Aorta (tissue), 5 donors: ENCODE data around the gene TENM4. TPM values are rescaled to one million over a fixed set of nuclear protein-coding genes. Genes with fewer than 3 reads are reported as not detected.
"Not testable (repeated sequence)": the region's sequence is repeated elsewhere in the genome, so short reads cannot be mapped to it uniquely, and the experiment has no call there.

Experiments used
- ATAC-seq: fragments of 200-7000 bp; cut with Tn5 transposase; one replicate; pipeline ENCODE4 v1.9.1; 2022; ENCODE audit warnings: moderate library complexity; ENCODE audit not compliant: low FRiP score
- DNase-seq, 2 donors: peaks; one replicate each; pipeline ENCODE4 v3.0.0-alpha.2; 2020
- H3K27ac ChIP-seq, 2 donors: one replicate each; pipeline ENCODE4 v1.5.1; 2013; ENCODE audit warnings: low read length in 2 of 2, mild to moderate bottlenecking in 2 of 2, moderate library complexity in 2 of 2, control low read depth in 1 of 2, inconsistent platforms in 1 of 2, low read depth in 1 of 2
- H3K27me3 ChIP-seq, 2 donors: one replicate each; pipeline ENCODE4 v1.6.1; 2013; ENCODE audit warnings: control low read depth in 1 of 2, low read length in 1 of 2, mild to moderate bottlenecking in 1 of 2, moderate library complexity in 1 of 2; ENCODE audit not compliant: insufficient read depth in 2 of 2, control insufficient read depth in 1 of 2
- H3K36me3 ChIP-seq, 2 donors: one replicate each; pipeline ENCODE4 v1.6.1; 2013; ENCODE audit warnings: control low read depth in 1 of 2, low read length in 1 of 2, mild to moderate bottlenecking in 1 of 2; ENCODE audit not compliant: insufficient read depth in 2 of 2, control insufficient read depth in 1 of 2
- H3K4me1 ChIP-seq, 2 donors: one replicate each; pipeline ENCODE4 v1.6.1; 2013; ENCODE audit warnings: low read length in 2 of 2, control low read depth in 1 of 2, mild to moderate bottlenecking in 1 of 2, moderate library complexity in 1 of 2; ENCODE audit not compliant: insufficient read depth in 2 of 2, control insufficient read depth in 1 of 2
- H3K4me3 ChIP-seq, 2 donors: one replicate each; pipeline ENCODE4 v1.5.1; 2013; ENCODE audit warnings: low read length in 2 of 2, control low read depth in 1 of 2, mild to moderate bottlenecking in 1 of 2
- H3K9me3 ChIP-seq: one replicate; pipeline ENCODE4 v1.6.1; 2013; ENCODE audit warnings: mild to moderate bottlenecking, low read length; ENCODE audit not compliant: control insufficient read depth
- WGBS, 2 donors: extraction: QIAGEN DNeasy Blood & Tissue Kit; methylation state at CpG; one replicate each; pipeline ENCODE4 v1.1.7; 2013; 5-methylcytosine and 5-hydroxymethylcytosine counted together
- intact Hi-C, 2 donors: fragments of 100-400 bp; cut with DNase I; formaldehyde crosslinking; loops; one replicate each; pipeline versions ENCODE4 v1.14.2 to v1.15.0; 2022
- polyA plus RNA-seq, 2 donors: library from polyadenylated mRNA; stranded (reverse); fragments of 200-250 nt; gene quantifications; one replicate each; pipeline ENCODE4 v1.2.3, GENCODE V29; 2013
- total RNA-seq, 2 donors: library from RNA; stranded (reverse); fragmentation: NEBNext Ultra II Directional; extraction: Animal tissue kit (Norgen Biotek cat#: 25700); gene quantifications; one replicate each; pipeline ENCODE4 v1.2.1, GENCODE V29; 2021
- donor health status: healthy with polysubstance abuse.
- donor health status: Bipolar disorder and iron deficiency.
- donor health status: DM: no; HTN: no; CAD: no.
- donor health status: DM: no; HTN: no; CAD: no.
- donor health status: DM: yes; HTN: yes; CAD: no.

The TENM4 gene
- total and polyA plus RNA-seq, 4 donors, result 0.20 to 9.1 (median 2.5) TPM

- Histone ChIP-seq H3K27me3 (peaks cover 0 to 2% of the 10 kb centered on the region in 2 donors), H3K4me3 (no peak overlapping the region), H3K4me1 (no peaks in the 10 kb centered on the region), H3K27ac (no peak overlapping the region), H3K9me3 (peaks cover 5% of the 10 kb centered on the region), H3K36me3 (no peaks in the 10 kb centered on the region)
- WGBS, 2 donors, result 83 to 93% methylated on average over 1 of the region's 1 CpG
- ATAC-seq (no peak), DNase-seq (no peak)
- intact Hi-C loops, result no loop called here
These were observed 825.1 kb downstream of the TENM4 start for GRCh38 chr11:78615724-78616123.

- no peak for ATAC-seq
- intact Hi-C loops, result no loop called here
- Histone ChIP-seq H3K4me3 (no peak overlapping the region), H3K9me3 (peaks cover 5% of the 10 kb centered on the region), H3K27ac (no peak overlapping the region), H3K4me1 (no peaks in the 10 kb centered on the region), H3K27me3 (peaks cover 0 to 2% of the 10 kb centered on the region in 2 donors), H3K36me3 (no peaks in the 10 kb centered on the region)
- no peak for DNase-seq
- WGBS, 2 donors, result 70% methylated on average over 5 of the region's 5 CpGs
These were observed 827.4 kb downstream of the TENM4 start for GRCh38 chr11:78613378-78613813.

GRCh38 chr11:78612721-78613377 lies 828.0 kb downstream of the TENM4 start:
- Histone ChIP-seq H3K36me3 (no peaks in the 10 kb centered on the region), H3K9me3 (peaks cover 5% of the 10 kb centered on the region), H3K27ac (no peak overlapping the region), H3K4me3 (no peak overlapping the region), H3K27me3 (peaks cover 0 to 2% of the 10 kb centered on the region in 2 donors), H3K4me1 (no peaks in the 10 kb centered on the region)
- DNase-seq, result no peak
- no peak for ATAC-seq
- intact Hi-C loops, result no loop called here
- 71 to 75% methylated on average over 4 of the region's 4 CpGs for WGBS, 2 donors

- ATAC-seq, H3K9me3 ChIP-seq, H3K36me3 ChIP-seq, H3K27me3 ChIP-seq, intact Hi-C loops, H3K4me1 ChIP-seq, H3K27ac ChIP-seq, DNase-seq, H3K4me3 ChIP-seq: not testable (repeated sequence)
- 92 to 94% methylated on average over 5 of the region's 5 CpGs for WGBS, 2 donors
These were observed 831.5 kb downstream of the TENM4 start for GRCh38 chr11:78609321-78609720.

- no peaks in the 10 kb centered on the region for H3K4me1 ChIP-seq
- no peaks in the 10 kb centered on the region for H3K36me3 ChIP-seq
- DNase-seq (no peak), ATAC-seq (no peak)
- H3K27ac ChIP-seq, result no peak overlapping the region
- H3K9me3 ChIP-seq, result peaks cover 1% of the 10 kb centered on the region
- intact Hi-C loops, result no loop called here
- no peak overlapping the region for H3K4me3 ChIP-seq
- H3K27me3 ChIP-seq, result no peaks in the 10 kb centered on the region
These were observed 833.1 kb downstream of the TENM4 start for GRCh38 chr11:78607696-78608095.

- no peak overlapping the region for H3K27ac ChIP-seq
- peaks cover under 1% of the 10 kb centered on the region for H3K9me3 ChIP-seq
- no peak overlapping the region for H3K4me3 ChIP-seq
- DNase-seq (no peak), ATAC-seq (no peak)
- intact Hi-C loops, result no loop called here
- WGBS, 2 donors, result 84 to 86% methylated on average over 3 of the region's 3 CpGs
- H3K36me3 ChIP-seq, result no peaks in the 10 kb centered on the region
- H3K4me1 ChIP-seq, result no peaks in the 10 kb centered on the region
- H3K27me3 ChIP-seq, result no peaks in the 10 kb centered on the region
These were observed 834.2 kb downstream of the TENM4 start for GRCh38 chr11:78606667-78607066.

- no peak for DNase-seq
- Histone ChIP-seq H3K36me3 (no peaks in the 10 kb centered on the region), H3K4me1 (no peaks in the 10 kb centered on the region), H3K4me3 (no peak overlapping the region), H3K9me3 (no peaks in the 10 kb centered on the region), H3K27me3 (no peaks in the 10 kb centered on the region), H3K27ac (no peak overlapping the region)
- no peak for ATAC-seq
- intact Hi-C loops, result no loop called here
- WGBS, 2 donors, result 73 to 75% methylated on average over 7 of the region's 7 CpGs
These were observed 835.5 kb downstream of the TENM4 start for GRCh38 chr11:78605296-78605695.

- intact Hi-C loops, result no loop called here
These were observed 837.0 kb downstream of the TENM4 start for GRCh38 chr11:78603792-78604191.

More at GRCh38 chr11:78603792-78604191, 837.0 kb downstream of the TENM4 start:
- no peaks in the 10 kb centered on the region for H3K36me3 ChIP-seq
- H3K4me3 ChIP-seq, result no peak overlapping the region
- WGBS, 2 donors, result 57 to 65% methylated on average over 1 of the region's 1 CpG
- no peaks in the 10 kb centered on the region for H3K9me3 ChIP-seq
- DNase-seq (no peak), ATAC-seq (no peak)
- no peaks in the 10 kb centered on the region for H3K27me3 ChIP-seq
- no peaks in the 10 kb centered on the region for H3K4me1 ChIP-seq
- no peak overlapping the region for H3K27ac ChIP-seq
